ENCODE measurements around the gene RBM43.

DNA sequence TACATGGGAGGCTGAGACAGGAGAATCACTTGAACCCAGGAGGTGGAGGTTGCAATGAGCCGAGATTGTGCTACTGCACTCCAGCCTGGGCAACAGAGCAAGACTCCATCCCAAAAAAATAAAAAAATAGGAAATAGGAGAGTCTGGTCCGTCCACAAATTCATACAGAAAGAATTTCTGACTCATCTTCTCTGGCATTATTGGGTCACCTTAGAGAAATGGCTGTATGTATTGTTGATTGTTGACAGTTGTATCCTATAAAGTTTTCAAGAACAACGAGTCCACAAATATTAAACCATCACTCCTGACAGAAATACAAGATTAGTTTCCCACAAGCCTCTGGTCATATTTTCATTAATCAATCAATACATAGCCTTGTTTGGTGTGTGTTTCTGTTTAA, 20.4 kb downstream of the RBM43 start:
- TF ChIP-seq GATA2 (IDR thresholded peaks at IDR 0.05; ENCODE audit: low read depth, low read length) (no peak), GATA3 (IDR thresholded peaks at IDR 0.05; ENCODE audit: low read depth, low read length) (no peak)

Data from SH-SY5Y (cell line).